Measurements from ENCODE around the gene KIRREL1.

GRCh38 chr1:157944663-157945280 is 48.7 kb upstream of the KIRREL1 start:
- TF ChIP-seq ZNF274 (IDR thresholded peaks at IDR 0.05; ENCODE audit: borderline replicate concordance, extremely low read depth, low read length): no peak
- no peak for TF ChIP-seq POLR2A (IDR thresholded peaks at IDR 0.05; ENCODE audit: control extremely low read depth in 1 of 2, low read depth in 2 of 2, low read length in 2 of 2)
- TF ChIP-seq BRCA1 (IDR thresholded peaks at IDR 0.05; ENCODE audit: low read depth, low read length): no peak
- TF ChIP-seq CTCF (IDR thresholded peaks at IDR 0.05; ENCODE audit: control extremely low read depth in 1 of 3, insufficient read depth in 1 of 3, low read depth in 1 of 3, low read length in 3 of 3): no peak
- no peak for TF ChIP-seq SRF (IDR thresholded peaks at IDR 0.05; ENCODE audit: low read depth, low read length)
- TF ChIP-seq EP300 (IDR thresholded peaks at IDR 0.05; ENCODE audit: borderline replicate concordance in 1 of 2, low read depth in 2 of 2, low read length in 2 of 2): no peak
- TF ChIP-seq JUN (IDR thresholded peaks at IDR 0.05; ENCODE audit: low read depth, low read length): no peak
- TF ChIP-seq GTF2F1 (IDR thresholded peaks at IDR 0.05; ENCODE audit: borderline replicate concordance, low read depth, low read length): no peak
- no peak for TF ChIP-seq SP2 (IDR thresholded peaks at IDR 0.05; ENCODE audit: low read length)
